HT1080 (cell line): Measurements from ENCODE around the gene IL22RA2. TPM values are rescaled to one million over a fixed set of nuclear protein-coding genes. Genes with fewer than 3 reads are reported as not detected.
"Not testable (repeated sequence)": the region's sequence is repeated elsewhere in the genome, so short reads cannot be mapped to it uniquely, and the experiment has no call there.

Source experiments
- DNase-seq: peaks from one replicate; pipeline ENCODE4 v3.0.0-alpha.2; 2015; ENCODE audit warnings: low read depth
- total RNA-seq: library from RNA; depleted of rRNA; stranded (reverse); fragments of >200 nt; shearing (Covaris generic); gene quantifications from 2 replicates; pipeline ENCODE4 v1.2.3, GENCODE V29; 2014

The IL22RA2 gene
- total RNA-seq, 1 experiment from 2014 or later, result not detected

- no peak for DNase-seq
Observed at GRCh38 chr6:137126875-137127485, 46.5 kb downstream of the IL22RA2 start.

- DNase-seq, result no peak
Observed at GRCh38 chr6:137123078-137123477, 50.4 kb downstream of the IL22RA2 start.

GRCh38 chr6:137122612-137123011 is 50.8 kb downstream of the IL22RA2 start:
- no peak for DNase-seq

- no peak for DNase-seq
Observed at GRCh38 chr6:137121401-137121997, 51.9 kb downstream of the IL22RA2 start.

GRCh38 chr6:137120748-137121147 is 52.7 kb downstream of the IL22RA2 start:
- DNase-seq, result no peak

- no peak for DNase-seq
Observed at GRCh38 chr6:137119196-137120104, 54.0 kb downstream of the IL22RA2 start.

GRCh38 chr6:137117581-137117980 is 55.9 kb downstream of the IL22RA2 start:
- DNase-seq, result no peak

- no peak for DNase-seq
Observed at GRCh38 chr6:137116807-137117206, 56.6 kb downstream of the IL22RA2 start.

GRCh38 chr6:137115658-137116057 is 57.8 kb downstream of the IL22RA2 start:
- no peak for DNase-seq

GRCh38 chr6:137112067-137112355 is 61.4 kb downstream of the IL22RA2 start:
- peak; percentile 80 for DNase-seq

GRCh38 chr6:137111296-137112066 is 62.0 kb downstream of the IL22RA2 start:
- DNase-seq, result no peak

- DNase-seq, result no peak
Observed at GRCh38 chr6:137107767-137108105, 65.7 kb downstream of the IL22RA2 start.

- not testable (repeated sequence) for DNase-seq
Observed at GRCh38 chr6:137107047-137107766, 66.2 kb downstream of the IL22RA2 start.

GRCh38 chr6:137106183-137106582 is 67.3 kb downstream of the IL22RA2 start:
- no peak for DNase-seq

GRCh38 chr6:137105375-137105774 is 68.1 kb downstream of the IL22RA2 start:
- DNase-seq, result no peak

GRCh38 chr6:137104926-137105325 is 68.5 kb downstream of the IL22RA2 start:
- no peak for DNase-seq

- DNase-seq, result no peak
Observed at GRCh38 chr6:137102851-137103492, 70.5 kb downstream of the IL22RA2 start.

- no peak for DNase-seq
Observed at GRCh38 chr6:137102050-137102848, 71.2 kb downstream of the IL22RA2 start.

- DNase-seq, result no peak
Observed at GRCh38 chr6:137099689-137100403, 73.6 kb downstream of the IL22RA2 start.
